Measurements from ENCODE around the gene PYCR2.

GRCh38 chr1:225885336-225885735, 38.7 kb downstream of the PYCR2 start:
- TF ChIP-seq, protein P1, sequence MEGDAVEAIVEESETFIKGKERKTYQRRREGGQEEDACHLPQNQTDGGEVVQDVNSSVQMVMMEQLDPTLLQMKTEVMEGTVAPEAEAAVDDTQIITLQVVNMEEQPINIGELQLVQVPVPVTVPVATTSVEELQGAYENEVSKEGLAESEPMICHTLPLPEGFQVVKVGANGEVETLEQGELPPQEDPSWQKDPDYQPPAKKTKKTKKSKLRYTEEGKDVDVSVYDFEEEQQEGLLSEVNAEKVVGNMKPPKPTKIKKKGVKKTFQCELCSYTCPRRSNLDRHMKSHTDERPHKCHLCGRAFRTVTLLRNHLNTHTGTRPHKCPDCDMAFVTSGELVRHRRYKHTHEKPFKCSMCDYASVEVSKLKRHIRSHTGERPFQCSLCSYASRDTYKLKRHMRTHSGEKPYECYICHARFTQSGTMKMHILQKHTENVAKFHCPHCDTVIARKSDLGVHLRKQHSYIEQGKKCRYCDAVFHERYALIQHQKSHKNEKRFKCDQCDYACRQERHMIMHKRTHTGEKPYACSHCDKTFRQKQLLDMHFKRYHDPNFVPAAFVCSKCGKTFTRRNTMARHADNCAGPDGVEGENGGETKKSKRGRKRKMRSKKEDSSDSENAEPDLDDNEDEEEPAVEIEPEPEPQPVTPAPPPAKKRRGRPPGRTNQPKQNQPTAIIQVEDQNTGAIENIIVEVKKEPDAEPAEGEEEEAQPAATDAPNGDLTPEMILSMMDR (IDR thresholded peaks at IDR 0.05; ENCODE audit: insufficient read depth, low read length): no peak
- no peak for TF ChIP-seq POLR2AphosphoS5 (IDR thresholded peaks at IDR 0.05; ENCODE audit: low read depth)
